Kidney (tissue), 14 donors: ENCODE data around the gene ARHGAP35. TPM values are rescaled to one million over a fixed set of nuclear protein-coding genes. Genes with fewer than 3 reads are reported as not detected.
"Not testable (repeated sequence)": the region's sequence is repeated elsewhere in the genome, so short reads cannot be mapped to it uniquely, and the experiment has no call there.

ENCODE experiments used
- DNase-seq, 5 donors: peaks; one replicate each; pipeline ENCODE4 v3.0.0-alpha.2; 2013 to 2020
- FAIRE-seq: peaks from 2 replicates; lab custom pipeline; 2012; peaks lifted over from hg19 to GRCh38; lab: Jason Lieb, UNC
- H3K27ac ChIP-seq, 2 donors: one replicate each; pipeline ENCODE4 v1.7.0; 2013; ENCODE audit warnings: low read depth in 2 of 2, low read length in 2 of 2, inconsistent platforms in 1 of 2
- H3K27me3 ChIP-seq: one replicate; pipeline ENCODE4 v1.7.1; 2013; ENCODE audit warnings: low read length, inconsistent platforms; ENCODE audit not compliant: control insufficient read depth, insufficient read depth
- H3K36me3 ChIP-seq, 3 donors: one replicate each; pipeline versions ENCODE4 v1.7.0 to v1.7.1; 2013; ENCODE audit warnings: low read length in 3 of 3, control low read depth in 1 of 3, inconsistent platforms in 1 of 3; ENCODE audit not compliant: insufficient read depth in 3 of 3, control insufficient read depth in 2 of 3
- H3K4me1 ChIP-seq, 3 donors: one replicate each; pipeline versions ENCODE4 v1.7.0 to v1.7.1; 2013; ENCODE audit warnings: low read length in 3 of 3, inconsistent platforms in 1 of 3, low read depth in 1 of 3; ENCODE audit not compliant: control insufficient read depth in 2 of 3, insufficient read depth in 2 of 3
- H3K4me3 ChIP-seq, 3 donors: one replicate each; pipeline versions ENCODE4 v1.7.0 to v1.8.1; 2013; ENCODE audit warnings: low read length in 3 of 3, control low read depth in 1 of 3, inconsistent platforms in 1 of 3
- H3K9ac ChIP-seq, 3 donors: one replicate each; pipeline versions ENCODE4 v1.7.0 to v1.7.1; 2013; ENCODE audit warnings: low read length in 3 of 3, control low read depth in 1 of 3, inconsistent platforms in 1 of 3
- H3K9me3 ChIP-seq, 3 donors: one replicate each; pipeline versions ENCODE4 v1.7.0 to v1.7.1; 2013; ENCODE audit warnings: low read length in 3 of 3, control low read depth in 1 of 3, inconsistent platforms in 1 of 3; ENCODE audit not compliant: control insufficient read depth in 2 of 3, insufficient read depth in 1 of 3
- intact Hi-C: fragments of 100-400 bp; cut with DNase I; formaldehyde crosslinking; loops from one replicate; pipeline ENCODE4 v1.11.1; 2022
- polyA plus RNA-seq: library from polyadenylated mRNA; stranded (reverse); fragments of 350-450 nt; fragmentation: Illumina TruSeq; extraction: RNeasy Lipid Tissue Mini Kit (QIAGEN cat#74804); gene quantifications from one replicate; pipeline ENCODE4 v1.2.3, GENCODE V29; 2014; ENCODE audit warnings: low read depth, low replicate concordance; ENCODE audit not compliant: insufficient read depth
- total RNA-seq: library from RNA; stranded (reverse); fragmentation: NEBNext Ultra II Directional; extraction: Animal tissue kit (Norgen Biotek cat#: 25700); gene quantifications from one replicate; pipeline ENCODE4 v1.2.1, GENCODE V29; 2021
- TF ChIP-seq, protein P1 (sequence below): IDR thresholded peaks from 3 replicates; pipeline ENCODE4 v1.5.1; 2012; ENCODE audit warnings: mild to moderate bottlenecking, moderate library complexity, borderline replicate concordance; ENCODE audit not compliant: insufficient read depth; ENCODE audit errors: extremely low read depth
- donor health status: control.
- donor health status: control.
- donor health status: control.
- donor health status: control.
- donor health status: control.
- donor health status: DM: yes; HTN: yes; CAD: no.
- donor health status: Normal renal cell carcinoma (clear cell type).

Gene ARHGAP35
- total and polyA plus RNA-seq, 2 donors from 2014 or later, result 14.0 to 53.6 TPM

DNA sequence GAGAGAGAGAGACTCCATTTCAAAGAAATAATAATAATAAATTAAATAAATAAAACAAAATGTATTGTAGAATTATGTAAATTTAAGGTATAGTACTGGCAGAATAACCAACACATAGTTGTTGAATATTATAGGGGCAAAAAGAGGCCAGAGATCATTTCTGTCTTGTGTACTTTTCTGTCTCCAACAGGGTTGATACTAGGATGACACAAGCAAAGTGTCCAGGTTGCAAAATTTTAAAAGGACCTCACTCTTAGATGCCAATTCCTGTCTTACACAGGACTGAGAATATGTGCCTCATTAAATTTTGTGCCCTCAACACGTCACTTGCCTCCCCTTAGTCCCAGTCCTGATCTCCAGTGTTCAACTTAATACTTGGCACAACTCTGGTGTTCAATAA is 8.0 kb upstream of the ARHGAP35 start:
- no peak for DNase-seq
- H3K9me3 ChIP-seq, result no peaks in the 10 kb centered on the region
- no peak overlapping the region for H3K4me3 ChIP-seq
- no peak overlapping the region for H3K27ac ChIP-seq
- no peak overlapping the region for H3K9ac ChIP-seq
- peaks cover 0 to 11% (median 5%) of the 10 kb centered on the region in 3 donors for H3K4me1 ChIP-seq
- H3K36me3 ChIP-seq, result no peaks in the 10 kb centered on the region
- intact Hi-C loops, result no loop called here
- FAIRE-seq, result no peak
- no peaks in the 10 kb centered on the region for H3K27me3 ChIP-seq
- TF ChIP-seq, protein P1, sequence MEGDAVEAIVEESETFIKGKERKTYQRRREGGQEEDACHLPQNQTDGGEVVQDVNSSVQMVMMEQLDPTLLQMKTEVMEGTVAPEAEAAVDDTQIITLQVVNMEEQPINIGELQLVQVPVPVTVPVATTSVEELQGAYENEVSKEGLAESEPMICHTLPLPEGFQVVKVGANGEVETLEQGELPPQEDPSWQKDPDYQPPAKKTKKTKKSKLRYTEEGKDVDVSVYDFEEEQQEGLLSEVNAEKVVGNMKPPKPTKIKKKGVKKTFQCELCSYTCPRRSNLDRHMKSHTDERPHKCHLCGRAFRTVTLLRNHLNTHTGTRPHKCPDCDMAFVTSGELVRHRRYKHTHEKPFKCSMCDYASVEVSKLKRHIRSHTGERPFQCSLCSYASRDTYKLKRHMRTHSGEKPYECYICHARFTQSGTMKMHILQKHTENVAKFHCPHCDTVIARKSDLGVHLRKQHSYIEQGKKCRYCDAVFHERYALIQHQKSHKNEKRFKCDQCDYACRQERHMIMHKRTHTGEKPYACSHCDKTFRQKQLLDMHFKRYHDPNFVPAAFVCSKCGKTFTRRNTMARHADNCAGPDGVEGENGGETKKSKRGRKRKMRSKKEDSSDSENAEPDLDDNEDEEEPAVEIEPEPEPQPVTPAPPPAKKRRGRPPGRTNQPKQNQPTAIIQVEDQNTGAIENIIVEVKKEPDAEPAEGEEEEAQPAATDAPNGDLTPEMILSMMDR, result no peak

GRCh38 chr19:46854698-46855097 is 6.1 kb upstream of the ARHGAP35 start:
- H3K9ac ChIP-seq, FAIRE-seq, H3K9me3 ChIP-seq, H3K36me3 ChIP-seq, H3K27ac ChIP-seq, intact Hi-C loops, H3K27me3 ChIP-seq, H3K4me3 ChIP-seq, H3K4me1 ChIP-seq: not testable (repeated sequence)
- peak in 2 of 5 donors; percentile 26 to 33 for DNase-seq

DNA sequence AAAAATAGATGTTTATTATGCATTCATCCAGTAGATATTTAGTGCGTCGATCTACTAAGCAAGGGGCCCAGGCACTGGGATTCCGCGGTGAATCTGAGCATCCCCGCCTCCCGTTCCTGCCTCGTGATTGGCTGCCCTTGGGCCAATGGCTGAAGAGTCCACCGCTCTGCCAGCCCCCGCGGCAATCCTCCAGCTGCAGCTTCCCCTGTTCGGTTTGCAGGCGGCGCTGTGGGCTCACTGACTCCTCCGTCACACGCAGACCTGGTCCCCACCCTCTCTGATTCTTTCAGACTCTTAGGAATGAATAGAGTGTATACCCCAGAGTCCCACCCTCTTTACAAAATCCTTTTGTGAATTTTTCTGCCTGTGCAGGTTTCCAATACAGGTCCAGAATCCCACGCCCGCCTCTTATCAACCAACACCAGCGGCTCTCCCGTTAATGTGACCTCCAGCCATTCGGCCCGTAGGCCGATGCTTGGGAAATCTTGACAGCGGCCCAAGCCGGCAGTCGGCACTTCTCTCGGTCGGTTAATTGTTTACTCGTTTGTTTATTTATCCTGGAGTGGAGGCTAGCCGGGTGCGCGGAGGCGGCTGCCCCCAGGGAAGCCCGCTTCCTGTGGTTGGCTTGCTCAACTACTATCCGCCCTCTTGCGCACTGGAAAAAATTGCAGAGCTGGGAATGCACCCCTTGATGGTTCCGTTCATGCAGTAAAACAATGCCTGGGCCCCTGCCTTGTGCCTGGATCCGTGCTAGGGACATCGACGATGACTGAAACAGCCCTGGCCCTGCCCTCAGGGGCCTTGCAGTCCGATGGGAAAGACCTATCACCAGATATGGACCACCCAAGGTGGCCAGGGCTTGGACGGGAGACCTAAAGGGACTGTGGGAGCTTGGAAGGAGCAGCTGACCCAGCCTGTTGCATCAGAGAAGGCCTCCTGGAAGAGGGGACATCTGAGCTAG is 4.5 kb upstream of the ARHGAP35 start:
- peaks cover 0 to 7% (median 4%) of the 10 kb centered on the region in 3 donors for H3K4me1 ChIP-seq
- TF ChIP-seq, protein P1, result peak; percentile 93
- H3K9ac ChIP-seq, result peak overlapping the region in 2 of 3 donors; percentile 7 to 13
- DNase-seq, result peak; percentile 94 to 99 (median 96)
- H3K27me3 ChIP-seq, result no peaks in the 10 kb centered on the region
- H3K27ac ChIP-seq, result peak overlapping the region; percentile 87 to 90
- H3K4me3 ChIP-seq, result peak overlapping the region; percentile 44 to 63 (median 53)
- no peaks in the 10 kb centered on the region for H3K36me3 ChIP-seq
- peak; percentile 71 for FAIRE-seq
- intact Hi-C loops, result no loop called here
- H3K9me3 ChIP-seq, result no peaks in the 10 kb centered on the region

GRCh38 chr19:46859637-46860124 is 1.1 kb upstream of the ARHGAP35 start:
- H3K4me1 ChIP-seq, result peaks cover 4 to 21% (median 20%) of the 10 kb centered on the region in 3 donors
- H3K9ac ChIP-seq, result peak overlapping the region in 1 of 3 donors; percentile 23
- FAIRE-seq, result no peak
- H3K36me3 ChIP-seq, result no peaks in the 10 kb centered on the region
- intact Hi-C loops, result loop anchor here (5.0 kb wide), 1 partner anchor 128 kb away; no protein-coding TSS in a partner anchor
- no peaks in the 10 kb centered on the region for H3K27me3 ChIP-seq
- H3K4me3 ChIP-seq, result peak overlapping the region; percentile 42 to 75 (median 61)
- no peaks in the 10 kb centered on the region for H3K9me3 ChIP-seq
- DNase-seq, result peak in 1 of 5 donors; percentile 93
- H3K27ac ChIP-seq, result peak overlapping the region; percentile 77 to 93
- TF ChIP-seq, protein P1, result no peak
